Mucosa of descending colon (tissue), 3 donors: ENCODE results near the gene AGBL3. TPM values are rescaled to one million over a fixed set of nuclear protein-coding genes. Genes with fewer than 3 reads are reported as not detected.

Experiments used
- ATAC-seq: fragments of 200-7000 bp; cut with Tn5 transposase; one replicate; pipeline ENCODE4 v1.9.1; 2020; ENCODE audit warnings: mild to moderate bottlenecking, moderate library complexity
- DNase-seq, 3 donors: peaks; one replicate each; pipeline ENCODE4 v3.0.0-alpha.2; 2020
- H3K36me3 ChIP-seq: fragments of 200-600 bp; one replicate; pipeline ENCODE4 v1.8.0; 2021; ENCODE audit warnings: low read depth, mild to moderate bottlenecking
- H3K4me1 ChIP-seq: fragments of 200-600 bp; one replicate; pipeline ENCODE4 v1.8.0; 2021; ENCODE audit warnings: low read depth, mild to moderate bottlenecking
- H3K4me3 ChIP-seq: fragments of 200-600 bp; one replicate; pipeline ENCODE4 v1.8.0; 2021; ENCODE audit warnings: mild to moderate bottlenecking
- H3K9me3 ChIP-seq: fragments of 200-600 bp; one replicate; pipeline ENCODE4 v1.8.0; 2021; ENCODE audit warnings: mild to moderate bottlenecking
- CTCF ChIP-seq: fragments of 200-600 bp; IDR thresholded peaks from one replicate; pipeline ENCODE4 v1.8.0; 2022; ENCODE audit warnings: antibody characterized with exemption, mild to moderate bottlenecking
- intact Hi-C, 2 donors: fragments of 100-400 bp; cut with DNase I in 1 of 2; cut with micrococcal nuclease in 1 of 2; formaldehyde crosslinking; loops; one replicate each; pipeline versions ENCODE4 v1.11.0 to v1.11.1; 2022; cut with DNase I, micrococcal nuclease
- total RNA-seq, 3 donors: library from RNA; stranded (reverse); fragmentation: NEBNext Ultra II Directional in 2 of 3; extraction: Animal tissue kit (Norgen Biotek cat#: 25700) in 2 of 3; gene quantifications; one replicate each; pipeline versions ENCODE4 v1.2.1 to v1.2.4, GENCODE V29; 2021 to 2023
- donor health status: DM: no; HTN: no; CAD: no; lungs with moderate emphysema.
- donor health status: DM: no; HTN: no; CAD: no.
- donor health status: DM: no; HTN: yes; CAD: no.

The AGBL3 gene
- total RNA-seq, 3 donors from 2014 or later, result 1.6 to 2.5 (median 1.9) TPM

GRCh38 chr7:135162382-135163001, 176.2 kb downstream of the AGBL3 start:
- intact Hi-C loops, result loop anchor here (5.0 to 10.0 kb wide), 2 partner anchors 198 to 410 kb away; no protein-coding TSS in a partner anchor
- Histone ChIP-seq H3K4me1 (no peaks in the 10 kb centered on the region), H3K9me3 (no peaks in the 10 kb centered on the region), H3K36me3 (peaks cover 3% of the 10 kb centered on the region), H3K4me3 (no peak overlapping the region)
- DNase-seq, result no peak
- ATAC-seq, result no peak
- no peak for TF ChIP-seq CTCF

- no peak for ATAC-seq
- Histone ChIP-seq H3K4me3 (no peak overlapping the region), H3K9me3 (no peaks in the 10 kb centered on the region), H3K4me1 (peaks cover 13% of the 10 kb centered on the region), H3K36me3 (peaks cover 3% of the 10 kb centered on the region)
- no peak for DNase-seq
- intact Hi-C loops, result loop anchor here (5.0 to 10.0 kb wide), 2 partner anchors 200 to 412 kb away; no protein-coding TSS in a partner anchor
- no peak for TF ChIP-seq CTCF
These were observed 178.2 kb downstream of the AGBL3 start for GRCh38 chr7:135164357-135165061.

GRCh38 chr7:135165862-135166261, 179.6 kb downstream of the AGBL3 start:
- no peaks in the 10 kb centered on the region for H3K9me3 ChIP-seq
- DNase-seq, result no peak
- peaks cover 3% of the 10 kb centered on the region for H3K36me3 ChIP-seq
- H3K4me1 ChIP-seq, result peaks cover 16% of the 10 kb centered on the region
- no peak for TF ChIP-seq CTCF
- ATAC-seq, result no peak
- intact Hi-C loops, result loop anchor here in 1 of 2 donors (10.0 kb wide), 1 partner anchor 201 kb away; no protein-coding TSS in a partner anchor
- no peak overlapping the region for H3K4me3 ChIP-seq

- Histone ChIP-seq H3K4me1 (peaks cover 16% of the 10 kb centered on the region), H3K4me3 (no peak overlapping the region), H3K9me3 (no peaks in the 10 kb centered on the region), H3K36me3 (peaks cover 3% of the 10 kb centered on the region)
- DNase-seq, result no peak
- intact Hi-C loops, result loop anchor here in 1 of 2 donors (10.0 kb wide), 1 partner anchor 202 kb away; no protein-coding TSS in a partner anchor
- no peak for TF ChIP-seq CTCF
- ATAC-seq, result no peak
These were observed 180.2 kb downstream of the AGBL3 start for GRCh38 chr7:135166338-135166990.

- Histone ChIP-seq H3K4me3 (no peak overlapping the region), H3K9me3 (no peaks in the 10 kb centered on the region), H3K4me1 (peaks cover 16% of the 10 kb centered on the region), H3K36me3 (peaks cover 3% of the 10 kb centered on the region)
- no peak for ATAC-seq
- no peak for TF ChIP-seq CTCF
- intact Hi-C loops, result loop anchor here in 1 of 2 donors (10.0 kb wide), 1 partner anchor 203 kb away; no protein-coding TSS in a partner anchor
- DNase-seq, result no peak
These were observed 181.1 kb downstream of the AGBL3 start for GRCh38 chr7:135167365-135167917.
